Stimulated activated CD4-positive, alpha-beta T cell treated with anti-CD3 and anti-CD28 coated beads, Interleukin-15, amount 100 ng/mL, for 24 hours (primary cell): ENCODE results near the gene ZNF592.

Experiments
- DNase-seq: peaks from one replicate; pipeline ENCODE4 v3.0.0-alpha.2; 2020

The ZNF592 gene

DNA sequence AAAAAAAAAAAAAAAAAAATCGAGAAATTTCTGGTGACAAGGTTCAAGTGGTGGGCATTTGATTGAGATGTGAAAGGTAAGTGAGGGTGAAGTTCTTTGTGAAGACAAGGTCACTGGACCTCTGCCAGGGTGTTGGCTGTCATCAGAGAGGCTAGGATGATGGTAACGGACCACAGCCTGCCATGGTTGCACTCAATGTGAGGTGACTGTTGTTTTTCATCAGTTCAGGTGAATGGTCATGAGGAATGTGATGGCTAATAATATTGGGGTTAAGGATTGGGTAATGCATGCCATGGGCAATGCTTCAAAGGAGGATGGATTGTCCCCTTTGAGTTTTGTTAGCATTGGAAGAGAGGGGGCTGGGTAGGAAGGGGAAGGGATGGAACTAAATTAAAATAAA lies 64.5 kb downstream of the ZNF592 start:
- DNase-seq, result no peak

DNA sequence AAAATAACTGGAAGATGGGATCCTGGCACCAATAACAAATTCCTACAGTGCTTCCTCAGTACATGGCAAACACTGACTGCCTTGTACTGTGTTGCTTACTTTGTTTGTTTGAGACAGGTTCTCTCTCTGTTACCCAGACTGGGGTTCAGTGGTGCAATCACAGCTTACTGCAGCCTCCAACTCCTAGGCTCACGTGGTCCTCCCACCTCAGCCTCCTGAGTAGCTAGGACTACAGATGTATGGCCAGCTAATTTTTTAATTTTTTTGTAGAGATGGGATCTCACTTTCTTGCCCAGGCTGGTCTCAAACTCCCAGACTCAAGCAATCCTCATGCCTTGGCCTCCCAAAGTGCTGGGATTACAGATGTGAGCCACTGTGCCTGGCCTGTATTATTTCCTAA lies 65.0 kb downstream of the ZNF592 start:
- DNase-seq, result no peak

DNA sequence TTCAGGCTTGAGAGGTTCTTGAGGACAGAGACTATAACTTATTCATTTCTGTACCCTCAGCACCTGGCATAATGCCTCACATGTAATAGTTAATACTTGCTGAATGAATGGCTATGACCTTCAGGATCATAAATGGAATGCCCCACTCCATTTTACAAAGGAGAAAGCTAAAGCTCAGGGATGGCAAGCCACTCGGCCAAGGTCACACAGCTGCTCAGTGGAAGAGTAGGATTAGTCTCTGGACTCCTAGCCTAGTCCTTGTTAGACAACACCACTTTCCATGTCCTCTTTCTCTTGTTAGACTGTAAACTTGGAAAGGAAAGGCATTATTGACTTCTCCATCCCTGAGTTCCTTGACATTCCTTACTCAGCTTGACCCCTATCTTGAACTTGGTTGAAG lies 65.5 kb downstream of the ZNF592 start:
- no peak for DNase-seq

DNA sequence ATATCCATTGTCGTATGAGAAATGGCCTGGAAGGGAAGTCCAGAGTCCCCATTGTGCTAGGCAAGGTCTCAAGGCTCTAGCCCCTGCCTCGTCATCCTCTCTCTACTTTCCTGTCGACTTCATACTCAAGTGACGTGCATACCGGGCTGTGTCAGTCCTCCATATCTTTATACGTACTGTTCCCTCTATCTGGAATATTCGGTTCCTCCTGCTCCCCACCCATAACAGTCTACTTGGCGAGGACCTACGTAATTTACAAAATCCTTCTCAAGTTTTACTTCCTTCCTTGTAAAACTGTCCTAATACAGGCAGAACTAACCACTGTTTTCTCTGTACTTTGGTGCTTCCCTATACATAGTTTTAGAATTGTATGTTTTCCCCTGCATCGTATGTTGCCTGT lies 66.5 kb downstream of the ZNF592 start:
- no peak for DNase-seq

DNA sequence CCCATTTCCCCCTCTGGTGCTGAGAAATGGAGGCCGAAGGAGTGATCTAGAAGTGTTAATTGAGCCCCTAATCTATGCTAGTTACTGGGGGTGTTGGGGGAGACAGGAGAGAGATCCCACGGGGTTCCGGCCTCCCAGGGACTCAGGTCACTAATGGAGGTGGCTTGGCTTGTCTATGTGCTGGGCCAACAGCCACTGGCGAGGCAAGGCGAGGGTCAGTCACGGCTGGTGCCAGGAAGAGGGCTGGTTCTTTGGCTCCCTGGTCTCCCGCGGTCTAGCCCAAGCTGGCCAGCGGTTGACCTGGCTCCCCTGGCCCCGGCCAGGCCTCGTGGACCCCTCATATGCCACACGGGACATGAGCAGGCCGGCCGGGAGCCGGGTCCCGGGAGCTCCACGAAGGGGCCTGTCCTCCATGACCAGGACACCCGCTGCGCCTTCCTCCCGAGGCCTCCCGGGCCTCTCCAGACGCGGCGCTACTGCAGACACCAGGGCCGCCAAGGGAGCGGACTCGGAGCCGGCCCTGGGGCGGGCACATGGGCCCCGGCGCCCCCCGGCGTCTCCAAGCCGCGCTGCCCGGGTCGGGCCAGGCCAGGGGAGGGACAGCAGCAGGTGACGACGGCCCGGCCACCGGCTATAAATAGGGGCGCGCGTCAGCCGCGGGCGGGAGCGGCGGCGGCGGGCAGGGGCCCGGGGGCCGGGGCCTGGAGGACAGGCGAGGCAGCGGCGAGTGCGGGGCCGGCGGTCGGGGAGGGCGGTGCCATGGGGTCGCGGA lies 68.5 kb downstream of the ZNF592 start, which contains the start of gene ALPK3:
TSS of gene ALPK3 (plus strand) at position 663 of the 772 bp plus-strand sequence. CDS start at position 760, 97 bp downstream.
- DNase-seq, result no peak

DNA sequence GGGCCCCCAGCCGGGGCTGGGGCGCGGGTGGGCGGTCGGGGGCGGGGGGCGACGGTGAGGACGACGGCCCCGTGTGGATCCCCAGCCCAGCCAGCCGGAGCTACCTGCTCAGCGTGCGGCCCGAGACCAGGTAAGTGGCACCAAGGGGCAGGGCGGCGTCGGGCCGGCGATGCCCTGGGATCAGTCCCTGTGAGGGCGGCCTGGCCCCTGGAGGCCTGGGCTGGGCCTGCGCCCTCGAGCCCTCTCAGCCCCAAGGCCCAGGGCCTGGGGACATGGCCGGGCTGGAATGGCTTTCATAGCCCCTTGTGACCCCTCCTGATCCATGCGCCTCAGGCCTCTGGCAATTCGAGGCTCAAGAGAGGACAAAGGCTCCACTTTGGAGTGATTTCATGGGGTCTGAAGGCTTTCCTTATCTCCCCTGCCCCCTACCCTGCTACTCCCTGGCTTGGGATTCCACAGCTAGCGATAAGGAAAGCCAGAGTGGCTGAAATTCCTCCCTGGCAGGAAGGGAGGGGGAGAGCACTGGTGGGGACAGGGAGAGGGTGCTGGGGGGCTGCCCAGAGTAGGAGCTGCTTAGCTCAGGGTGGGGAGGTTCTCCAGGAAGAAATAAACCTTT lies 69.2 kb downstream of the ZNF592 start:
- DNase-seq, result no peak

DNA sequence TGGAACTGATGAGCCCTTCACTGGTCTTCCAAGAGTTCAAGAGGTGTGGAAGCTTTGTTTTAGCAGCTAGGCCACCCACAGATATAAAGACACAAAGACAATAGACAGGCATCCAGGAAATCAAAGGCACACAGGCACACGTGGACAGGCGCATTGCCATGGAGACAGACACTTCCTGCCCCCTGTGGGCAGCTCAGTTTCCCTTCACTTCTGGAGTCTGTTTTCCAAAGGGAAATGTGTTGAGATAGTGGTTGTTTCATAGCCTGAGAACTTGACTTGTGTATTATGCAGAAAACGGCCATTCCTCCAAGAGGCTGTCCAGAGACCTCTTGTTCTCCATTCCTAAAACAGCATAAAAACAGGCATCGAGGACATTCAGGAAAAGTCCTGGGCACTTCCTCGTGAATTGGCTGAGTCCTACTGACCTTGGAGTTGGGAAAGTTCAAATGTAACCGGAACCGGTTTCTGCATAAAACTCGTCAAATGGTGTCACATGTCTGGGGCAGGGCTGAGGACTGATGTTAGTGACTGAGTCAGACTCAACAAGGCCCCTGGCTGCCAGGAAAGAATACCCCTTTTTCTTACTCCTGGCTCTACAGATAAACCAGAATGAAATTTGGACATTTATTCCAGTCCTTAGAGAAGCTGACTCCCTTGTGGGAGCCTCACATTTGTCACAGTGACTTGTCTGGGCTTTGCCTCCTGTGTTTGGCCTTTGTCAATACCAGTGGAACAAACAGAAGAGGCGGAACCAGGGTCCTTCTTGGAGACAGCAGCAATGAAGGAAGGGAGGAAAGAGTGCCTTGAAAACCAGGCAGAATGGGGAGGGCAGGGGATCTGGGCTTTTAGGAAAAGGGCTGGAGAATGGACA lies 70.1 kb downstream of the ZNF592 start:
- peak; percentile 27 for DNase-seq

DNA sequence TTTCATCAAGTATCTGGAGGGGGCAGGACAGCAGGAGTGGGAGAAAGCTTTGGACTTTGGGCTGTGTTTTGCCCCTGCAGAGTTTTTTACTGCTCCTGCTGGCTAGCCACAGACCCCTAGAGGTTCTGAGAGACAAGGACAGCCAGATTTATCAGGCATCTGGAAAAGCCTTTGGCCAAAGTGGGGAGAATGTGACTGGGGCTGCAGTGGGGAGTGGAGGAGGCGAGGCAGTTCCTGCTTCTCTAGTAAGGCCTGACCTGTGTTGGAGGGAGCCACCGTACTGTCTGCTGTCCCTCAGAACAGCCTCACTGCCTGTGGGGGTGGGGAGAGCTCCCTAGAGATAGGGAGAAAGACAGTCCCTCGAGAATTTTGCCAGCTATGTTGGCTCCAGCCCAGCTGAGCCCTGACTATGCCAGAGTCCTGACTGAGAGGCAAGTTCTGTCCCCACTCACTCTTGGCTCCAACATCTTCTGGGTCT lies 70.9 kb downstream of the ZNF592 start:
- DNase-seq, result no peak

DNA sequence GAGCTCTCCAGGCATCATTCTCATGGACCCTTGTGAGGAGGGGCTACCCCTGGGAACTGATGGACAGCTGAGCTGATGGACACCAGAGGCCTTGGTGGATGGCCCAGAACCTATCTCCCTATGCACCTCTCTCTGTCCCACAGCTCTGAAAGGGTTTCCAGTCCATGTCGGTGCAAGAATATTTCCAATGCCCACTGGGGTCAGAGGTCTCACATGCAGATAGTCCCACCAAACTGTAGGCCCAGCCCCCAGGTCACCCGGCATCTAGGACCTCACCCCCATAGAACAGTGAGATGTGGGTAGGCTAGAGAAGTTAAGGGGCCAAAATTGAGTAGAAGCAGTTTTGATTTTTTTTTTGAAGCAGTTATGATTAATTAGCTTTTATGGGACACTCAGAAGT lies 71.4 kb downstream of the ZNF592 start:
- no peak for DNase-seq

DNA sequence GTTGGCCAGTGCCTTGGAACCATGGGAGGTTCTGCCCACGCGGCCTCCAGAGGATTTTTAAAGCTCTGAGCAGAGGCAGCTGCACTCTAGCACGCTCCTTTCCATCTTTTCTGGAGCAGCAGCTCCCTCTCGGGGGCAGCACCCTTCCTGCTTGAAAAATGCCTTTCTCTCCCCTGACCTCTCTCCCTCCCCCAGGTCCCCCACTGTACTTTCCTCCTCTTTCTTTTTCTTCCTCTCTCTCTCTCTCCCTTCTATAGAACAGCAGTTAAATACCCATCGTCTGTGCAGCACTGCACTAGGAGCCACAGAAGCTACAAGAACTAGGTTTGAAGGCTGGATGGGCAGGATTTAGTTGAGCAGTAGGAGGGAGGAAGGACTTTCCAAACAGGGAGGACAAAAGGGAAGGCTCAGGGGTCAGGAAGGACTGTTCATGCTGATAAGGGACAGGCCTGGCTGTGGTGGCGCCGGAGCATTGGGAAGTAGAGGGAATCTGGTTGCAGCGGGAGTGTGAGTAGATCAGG lies 73.2 kb downstream of the ZNF592 start:
- no peak for DNase-seq

DNA sequence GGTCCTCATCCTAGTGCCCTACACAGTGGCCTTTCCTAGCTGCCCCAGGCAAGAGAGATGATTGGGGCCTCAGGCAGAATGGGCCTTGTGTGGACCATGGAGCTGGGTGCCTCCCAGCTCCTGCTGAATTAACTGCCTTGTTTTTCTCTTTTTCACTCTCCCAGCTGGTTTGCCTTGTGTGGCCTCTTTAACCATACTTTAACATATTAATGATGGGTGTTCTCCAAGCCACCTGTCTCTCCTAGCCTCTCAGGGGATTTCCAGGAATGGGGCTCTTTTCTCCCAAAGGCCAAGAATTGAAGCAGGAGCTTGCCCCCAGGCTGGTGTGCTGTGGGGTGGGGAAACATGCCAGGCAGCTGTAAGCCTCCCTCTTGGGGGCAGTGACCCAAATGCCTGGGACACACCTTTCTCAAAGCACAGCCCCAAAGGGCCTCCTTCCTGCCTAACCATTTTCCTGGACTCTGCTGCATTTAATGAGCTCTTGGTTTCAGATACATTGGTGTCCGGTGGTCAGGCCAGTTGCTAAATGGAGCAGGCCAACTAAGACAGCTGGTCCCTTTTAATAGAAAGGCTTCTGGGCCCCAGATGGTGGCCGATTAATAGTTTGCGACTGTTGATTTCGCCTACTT lies 74.4 kb downstream of the ZNF592 start:
- DNase-seq, result no peak

DNA sequence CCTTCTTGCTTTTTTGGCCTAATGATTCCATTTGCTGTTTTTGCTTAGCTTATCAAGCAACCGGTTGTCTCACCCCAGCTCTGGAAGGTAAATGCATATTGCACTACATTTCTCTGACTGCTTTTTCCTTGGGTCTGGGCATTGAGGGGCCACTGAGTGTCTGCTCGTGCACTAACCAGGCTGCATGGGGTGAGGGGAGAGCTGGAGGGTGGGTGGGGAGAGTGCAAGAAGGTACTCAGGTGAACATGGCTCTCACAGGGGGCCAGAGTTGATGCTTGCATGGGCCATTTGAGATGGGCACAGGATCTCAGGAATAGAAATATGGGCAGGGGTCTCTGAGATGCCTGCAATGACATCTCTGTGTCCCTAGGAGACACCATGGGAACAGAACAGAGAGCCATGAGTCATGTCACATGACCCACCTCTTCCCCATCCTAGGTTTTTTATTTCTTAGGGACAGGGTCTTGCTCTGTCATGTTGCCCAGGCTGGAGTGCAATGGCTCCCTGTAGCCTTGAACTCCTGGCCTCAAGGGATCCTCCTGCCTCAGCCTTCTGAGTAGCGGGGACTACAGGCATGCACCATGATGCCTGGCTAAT lies 75.0 kb downstream of the ZNF592 start:
- no peak for DNase-seq

DNA sequence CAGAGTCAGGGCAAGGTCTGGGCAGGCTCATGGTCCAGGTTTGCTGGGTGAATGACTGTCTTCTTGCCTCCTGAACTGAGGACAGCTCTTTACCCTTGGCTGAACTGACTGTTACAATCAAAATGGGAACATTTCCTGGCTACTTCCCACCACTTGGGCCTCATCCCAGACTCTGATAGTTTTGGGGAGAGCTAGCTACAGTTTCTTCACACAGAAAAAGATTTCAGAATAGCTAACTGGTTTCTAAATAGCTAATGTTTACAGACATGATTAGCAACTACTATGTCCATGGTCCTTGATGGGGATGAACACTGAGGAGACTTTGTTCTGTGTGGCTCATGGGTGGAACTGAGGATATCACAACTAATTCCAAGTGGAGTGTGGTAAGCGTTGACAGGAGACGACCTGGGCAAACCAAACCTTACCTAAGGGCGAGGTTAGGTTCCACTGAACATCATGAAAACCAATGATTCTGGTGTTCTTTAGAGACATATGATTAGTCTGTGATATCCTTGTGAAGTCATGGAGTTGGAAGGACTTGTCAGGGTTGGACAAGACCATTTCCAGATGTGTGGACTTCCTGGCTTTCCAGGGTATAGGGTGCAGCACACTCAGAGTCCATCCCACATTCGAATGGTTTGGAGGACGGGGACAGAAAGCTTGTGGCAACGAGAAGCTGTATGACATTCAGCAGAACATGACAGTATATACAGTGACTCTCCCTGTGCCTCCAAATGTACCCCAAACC lies 76.0 kb downstream of the ZNF592 start:
- DNase-seq, result no peak

DNA sequence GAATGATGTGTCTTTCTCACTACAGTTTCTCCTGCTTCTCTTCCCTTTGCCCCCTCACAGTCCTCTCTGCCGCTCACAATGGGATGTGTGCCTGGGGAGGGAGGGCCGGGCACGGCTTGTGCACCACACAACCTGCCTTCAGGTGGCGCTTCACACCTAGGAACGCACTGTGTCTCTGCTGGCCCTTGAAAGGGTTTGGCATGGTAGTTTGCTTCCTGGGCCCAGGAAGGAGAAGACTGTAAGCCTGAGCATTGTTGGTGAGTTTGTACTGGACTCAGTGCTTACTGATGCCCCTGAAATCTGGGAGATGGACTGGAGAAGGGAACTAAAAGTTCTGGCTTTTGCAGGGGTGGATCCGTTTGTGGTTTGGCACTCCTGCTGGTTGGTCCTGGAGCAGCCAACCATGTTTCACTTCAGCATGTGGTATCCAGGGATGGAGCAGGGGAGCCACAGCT lies 78.0 kb downstream of the ZNF592 start:
- DNase-seq, result peak; percentile 20

DNA sequence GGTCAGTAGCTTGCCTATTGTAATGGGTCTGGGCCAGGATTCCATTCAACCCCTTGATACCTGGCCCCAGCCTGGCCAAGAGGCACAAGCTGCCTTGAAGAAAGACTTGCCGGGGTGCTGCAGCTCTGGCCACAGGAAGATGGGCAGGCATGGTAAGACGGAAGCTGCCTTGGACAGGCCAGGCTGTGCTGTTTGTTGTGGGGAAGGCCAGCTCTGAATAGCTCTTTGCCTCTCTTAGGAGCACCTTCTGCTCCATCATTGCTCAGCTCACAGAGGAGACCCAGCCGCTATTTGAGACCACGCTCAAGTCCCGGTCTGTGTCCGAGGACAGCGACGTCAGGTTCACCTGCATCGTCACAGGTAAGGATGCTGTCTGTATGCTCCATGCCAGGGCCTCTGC lies 78.9 kb downstream of the ZNF592 start:
- no peak for DNase-seq

DNA sequence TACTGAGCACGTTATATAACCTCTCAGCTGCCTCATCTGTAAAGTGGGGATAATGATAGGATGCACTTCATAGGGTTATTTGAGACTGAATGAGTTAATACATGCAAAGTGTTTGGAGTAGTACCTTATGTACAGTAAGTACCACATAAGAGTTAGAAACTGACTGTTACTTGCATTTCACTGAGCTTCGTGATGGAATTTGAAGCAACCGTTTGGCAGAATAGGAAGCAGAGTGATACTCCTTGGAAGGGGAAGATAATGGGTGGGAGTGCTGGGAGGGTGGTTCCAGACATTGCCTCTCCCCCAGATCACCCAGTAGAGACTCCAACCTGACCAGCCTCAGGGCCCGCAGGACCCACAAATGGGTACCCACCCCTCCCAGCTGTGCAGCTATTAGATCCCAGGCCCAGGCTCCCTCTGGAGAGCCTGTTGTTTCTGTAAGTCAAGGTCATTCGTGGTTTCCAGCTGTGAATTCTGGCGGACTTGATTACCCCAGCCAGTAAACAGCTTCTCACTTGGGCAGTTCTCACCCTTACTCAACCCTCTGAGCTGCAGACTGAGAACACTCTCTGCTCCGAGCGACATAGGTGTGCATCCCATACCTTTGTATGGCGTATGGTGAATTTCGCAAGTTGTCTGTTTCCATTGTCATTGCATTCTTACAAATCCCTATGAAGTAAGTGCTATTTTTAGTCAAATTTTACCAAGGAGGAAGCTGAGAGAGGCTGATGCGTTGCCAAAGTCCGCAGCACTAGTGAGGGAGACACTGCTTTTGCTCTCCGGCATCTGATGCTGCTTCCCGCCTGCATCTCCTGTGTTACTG lies 79.9 kb downstream of the ZNF592 start:
- DNase-seq, result no peak

DNA sequence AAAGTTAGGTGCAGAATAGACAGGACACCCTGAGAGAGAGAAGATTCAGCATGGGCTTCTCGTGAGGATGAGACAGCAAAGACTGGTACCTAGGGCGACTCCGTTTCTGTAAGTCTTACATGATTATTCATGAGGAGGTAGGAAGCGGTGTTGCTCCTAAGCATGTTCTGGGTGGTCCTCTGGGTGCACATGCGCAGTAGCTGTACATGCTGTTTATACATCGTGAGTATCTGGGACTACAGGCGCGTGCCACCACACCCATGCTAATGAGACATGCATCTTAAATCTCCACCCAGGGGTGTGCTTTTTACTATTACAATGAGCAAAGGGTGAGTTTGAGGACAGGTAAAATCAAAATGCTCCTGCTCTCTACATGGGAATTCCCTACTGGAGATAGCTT lies 81.0 kb downstream of the ZNF592 start:
- DNase-seq, result no peak

DNA sequence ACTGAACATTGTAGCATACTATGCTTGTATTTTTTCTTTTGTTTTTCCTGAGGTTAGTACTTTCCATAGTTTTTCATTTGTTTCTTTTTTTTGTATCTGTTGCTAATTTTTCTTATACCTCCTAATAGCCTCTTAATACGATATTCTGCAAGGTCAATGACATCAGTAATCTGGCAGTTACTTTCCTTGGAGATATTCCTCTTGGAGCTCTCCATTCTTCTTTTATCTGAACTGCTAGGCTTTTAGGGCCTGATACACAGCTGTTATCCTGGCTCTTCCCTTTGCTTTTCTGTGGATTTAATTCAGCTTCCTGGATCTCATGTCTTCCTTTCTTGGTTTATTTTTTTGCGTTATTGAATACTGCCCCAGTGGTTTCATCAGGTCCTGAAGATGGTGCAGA lies 81.6 kb downstream of the ZNF592 start:
- DNase-seq, result no peak

DNA sequence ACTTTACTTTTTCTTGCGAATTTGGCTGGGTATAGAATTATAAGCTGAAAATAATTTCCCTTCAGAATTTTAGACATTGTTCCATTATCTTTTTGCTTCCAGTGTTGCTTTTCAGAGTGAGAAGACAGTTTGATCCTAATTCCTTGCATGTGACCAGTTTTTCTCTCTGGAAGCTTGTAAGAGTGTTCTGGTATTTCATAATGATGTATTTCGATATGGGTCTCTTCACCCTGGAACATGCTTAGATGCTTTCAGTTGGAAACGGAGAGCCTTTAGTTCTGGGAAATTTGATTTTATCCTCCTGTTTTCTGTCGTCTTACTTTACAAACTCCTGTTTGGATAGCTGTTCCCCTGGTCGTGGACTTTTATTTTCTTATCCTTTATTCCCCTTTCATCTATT lies 82.6 kb downstream of the ZNF592 start:
- no peak for DNase-seq

DNA sequence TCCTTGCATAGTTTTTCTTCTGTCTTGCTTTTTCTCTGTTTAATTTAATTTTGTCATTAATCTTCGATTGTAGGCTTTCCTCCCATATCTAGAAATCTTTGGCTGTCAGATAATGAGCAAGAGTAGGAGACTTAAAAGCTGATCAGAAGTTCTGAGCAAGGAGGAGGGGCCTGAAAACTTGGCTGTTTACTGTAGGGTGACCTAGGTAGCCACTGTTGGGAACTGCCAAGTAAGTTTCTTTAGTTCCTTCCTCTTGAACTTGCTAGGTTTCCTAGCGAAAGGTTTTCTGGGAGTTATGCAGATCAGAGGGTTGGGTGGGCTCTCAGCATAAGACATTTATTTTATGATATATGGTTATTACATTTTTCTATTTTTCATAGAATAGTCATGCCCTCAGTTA lies 83.2 kb downstream of the ZNF592 start:
- no peak for DNase-seq
